Choroid plexus epithelial cell (primary cell): ENCODE results near the gene SBSN.
A peak's percentile ranks its signal among the peaks of the same experiment; 100 is the strongest.

Source experiments
- DNase-seq: peaks from one replicate; pipeline ENCODE4 v3.0.0-alpha.2; 2010; ENCODE audit warnings: low read depth
- H3K4me3 ChIP-seq: 2 replicates; pipeline ENCODE4 v1.5.1; 2011; ENCODE audit warnings: low read depth, mild to moderate bottlenecking, control low read depth, low read length, moderate library complexity
- CTCF ChIP-seq: conservative IDR thresholded peaks from 2 replicates; pipeline ENCODE4 v1.5.1; 2011; ENCODE audit warnings: low read depth, mild to moderate bottlenecking, control low read depth, inconsistent platforms, low read length, moderate library complexity

SBSN gene

DNA sequence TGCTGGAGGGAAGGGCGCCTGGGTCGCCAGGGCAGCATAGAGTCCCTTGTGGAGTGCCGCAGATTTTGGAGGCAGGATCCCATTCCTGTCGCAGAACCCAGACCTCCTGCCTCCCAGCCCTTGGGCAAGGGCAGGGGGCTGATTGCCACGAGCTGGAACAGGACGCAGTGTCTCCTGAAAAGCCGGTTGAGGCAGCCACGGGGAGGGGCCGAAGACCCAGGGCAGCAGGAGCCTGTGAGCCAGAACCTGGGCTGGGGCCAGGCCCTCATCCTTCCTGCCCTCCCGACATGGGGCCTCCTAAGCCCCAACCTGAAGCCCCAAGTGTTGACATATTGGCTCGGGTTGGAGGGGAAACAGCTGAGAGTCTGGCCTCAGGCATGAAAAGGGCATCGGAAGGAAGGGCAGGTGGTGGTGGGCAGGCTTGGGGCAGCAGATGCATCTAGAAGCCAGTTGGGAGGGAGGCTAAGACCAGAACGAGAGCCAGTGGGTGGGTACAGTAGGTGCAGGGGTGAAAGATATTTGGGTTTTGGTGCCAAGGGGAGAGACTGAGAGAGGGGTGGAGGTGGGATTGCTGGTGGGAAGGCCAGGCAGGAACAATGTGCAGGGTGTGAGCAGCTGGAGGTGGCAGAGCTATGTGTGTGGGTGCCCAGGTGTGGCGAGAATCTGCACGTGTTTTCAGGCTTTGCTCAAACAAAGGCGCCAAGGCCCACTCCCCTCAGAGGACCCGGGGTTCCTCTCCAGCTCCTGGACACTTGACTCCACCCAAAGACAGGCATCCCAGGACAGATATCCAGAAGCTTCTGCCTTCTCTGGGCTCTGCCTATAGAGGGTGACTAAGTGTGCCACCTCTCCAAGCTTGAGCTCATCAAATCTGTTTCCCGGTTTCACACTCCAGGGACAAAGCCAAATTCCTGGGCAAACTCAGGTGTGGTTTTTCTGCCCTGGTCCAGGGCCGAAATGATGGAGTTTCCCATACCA is 1.4 kb upstream of the SBSN start:
- no peak for TF ChIP-seq CTCF
- no peak for DNase-seq
- H3K4me3 ChIP-seq, result no peak overlapping the region

GRCh38 chr19:35525873-35526272 is 2.2 kb downstream of the SBSN start:
- no peak overlapping the region for H3K4me3 ChIP-seq

DNA sequence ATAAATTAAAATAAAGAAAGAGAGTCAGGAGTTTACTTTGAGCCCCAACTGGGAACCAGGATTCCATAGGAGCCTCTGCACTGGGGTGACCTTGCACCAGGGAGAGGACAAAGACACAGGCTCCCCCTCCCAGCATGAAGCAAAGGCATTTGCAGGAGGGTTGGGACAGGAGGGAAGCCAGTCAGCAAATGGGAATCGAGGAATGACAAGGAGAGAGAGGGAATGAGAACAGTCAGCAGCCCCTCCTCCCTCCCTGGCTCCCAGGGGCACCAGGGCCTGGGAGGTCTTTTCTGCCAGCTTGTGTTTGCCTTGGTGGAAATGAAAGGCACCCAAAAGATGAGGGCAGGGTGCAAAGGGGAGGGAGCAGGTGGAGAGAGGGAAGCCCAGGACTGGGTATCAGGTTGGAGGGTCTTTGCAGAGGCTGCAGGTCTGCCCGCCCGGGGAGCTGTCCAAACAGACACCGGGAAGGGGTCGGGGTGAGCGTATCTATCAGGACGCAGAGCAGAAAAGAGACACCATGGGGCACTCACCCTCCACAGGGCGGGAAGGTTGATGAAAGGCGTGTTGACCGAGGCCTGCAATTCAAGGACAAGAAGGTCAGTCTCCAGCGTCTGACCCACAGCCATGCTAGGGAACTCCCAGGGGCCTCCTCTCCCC is 3.8 kb downstream of the SBSN start:
- no peak overlapping the region for H3K4me3 ChIP-seq
- TF ChIP-seq CTCF, result no peak
- no peak for DNase-seq

More at GRCh38 chr19:35525873-35526272, 2.2 kb downstream of the SBSN start:
- TF ChIP-seq CTCF, result no peak
- DNase-seq, result no peak

GRCh38 chr19:35522745-35523327 is 5.3 kb downstream of the SBSN start:
- H3K4me3 ChIP-seq, result no peak overlapping the region
- TF ChIP-seq CTCF, result no peak
- no peak for DNase-seq

- no peak overlapping the region for H3K4me3 ChIP-seq
- DNase-seq, result no peak
- no peak for TF ChIP-seq CTCF
These were observed 6.9 kb downstream of the SBSN start for GRCh38 chr19:35521124-35521743.

GRCh38 chr19:35519291-35519690 is 8.8 kb downstream of the SBSN start:
- DNase-seq, result peak; percentile 21
- no peak for TF ChIP-seq CTCF

More at GRCh38 chr19:35519291-35519690, 8.8 kb downstream of the SBSN start:
- H3K4me3 ChIP-seq, result no peak overlapping the region
